Smooth muscle cell (in vitro differentiated cells): ENCODE measurements around the gene NT5E. TPM values are rescaled to one million over a fixed set of nuclear protein-coding genes. Genes with fewer than 3 reads are reported as not detected.

Experiments used
- DNase-seq: peaks from one replicate; lab custom pipeline; 2025; ENCODE audit not compliant: unreplicated experiment; lab: John Stamatoyannopoulos, UW
- H2AFZ ChIP-seq: fragments of 200-600 bp; sonication (generic); 2 replicates; pipeline ENCODE4 v1.6.0; 2016; ENCODE audit warnings: antibody characterized with exemption, low read depth, mild to moderate bottlenecking
- H3F3A ChIP-seq: fragments of 200-600 bp; sonication (generic); 2 replicates; pipeline ENCODE4 v1.6.0; 2017; ENCODE audit warnings: antibody characterized with exemption, low read depth
- H3K27ac ChIP-seq: fragments of 200-600 bp; sonication (generic); 2 replicates; pipeline ENCODE4 v1.5.1; 2016; ENCODE audit warnings: low read depth, mild to moderate bottlenecking
- H3K27me3 ChIP-seq: fragments of 200-600 bp; sonication (generic); 2 replicates; pipeline ENCODE4 v1.6.1; 2016; ENCODE audit warnings: low read depth, mild to moderate bottlenecking
- H3K36me3 ChIP-seq: fragments of 200-600 bp; sonication (generic); 2 replicates; pipeline ENCODE4 v1.5.1; 2016; ENCODE audit warnings: low read depth
- H3K4me1 ChIP-seq: fragments of 200-600 bp; sonication (generic); 2 replicates; pipeline ENCODE4 v1.5.1; 2016; ENCODE audit warnings: low read depth
- H3K4me2 ChIP-seq: fragments of 200-600 bp; sonication (generic); 2 replicates; pipeline ENCODE4 v1.6.0; 2016; ENCODE audit warnings: mild to moderate bottlenecking
- H3K4me3 ChIP-seq: fragments of 200-600 bp; sonication (generic); 2 replicates; pipeline ENCODE4 v1.5.1; 2016; ENCODE audit warnings: mild to moderate bottlenecking
- H3K79me2 ChIP-seq: fragments of 200-600 bp; sonication (generic); 2 replicates; pipeline ENCODE4 v1.6.0; 2016; ENCODE audit warnings: low read depth, mild to moderate bottlenecking
- H3K9ac ChIP-seq: fragments of 200-600 bp; sonication (generic); 2 replicates; pipeline ENCODE4 v1.6.0; 2016; ENCODE audit warnings: low read depth
- H3K9me3 ChIP-seq: fragments of 200-600 bp; sonication (generic); replicated peaks from 2 replicates; pipeline ENCODE4 v1.5.1; 2016; ENCODE audit warnings: low read depth
- H4K20me1 ChIP-seq: fragments of 200-600 bp; sonication (generic); 2 replicates; pipeline ENCODE4 v1.6.0; 2016; ENCODE audit warnings: low read depth
- CTCF ChIP-seq: fragments of 200-600 bp; sonication (generic); IDR thresholded peaks from 2 replicates; pipeline ENCODE4 v1.5.1; 2017; ENCODE audit warnings: borderline replicate concordance, mild to moderate bottlenecking, antibody characterized with exemption; ENCODE audit not compliant: insufficient read depth, poor library complexity, severe bottlenecking
- WGBS: methylation state at CpG from one replicate; pipeline ENCODE4 v1.1.7; 2016; ENCODE audit warnings: low lambda C conversion rate; 5-methylcytosine and 5-hydroxymethylcytosine counted together
- polyA plus RNA-seq: library from polyadenylated mRNA; unstranded; fragments of >200 nt; fragmentation: Nextera tagmentation; extraction: Ambion mirVana; gene quantifications from 2 replicates; pipeline ENCODE4 v1.2.1, GENCODE V29; 2016
- total RNA-seq: library from RNA; depleted of rRNA; stranded (reverse); fragments of >200 nt; gene quantifications from 2 replicates; pipeline ENCODE4 v1.2.3, GENCODE V29; 2014

Gene NT5E
- total and polyA plus RNA-seq, 2 experiments from 2014 or later: 88.6 to 124 TPM

GRCh38 chr6:85420551-85420950, 29.3 kb upstream of the NT5E start:
- Histone ChIP-seq H3K4me1 (peaks cover 8% of the 10 kb centered on the region), H3F3A (peaks cover 3% of the 10 kb centered on the region), H3K27ac (no peak overlapping the region), H3K9me3 (no peaks in the 10 kb centered on the region), H3K36me3 (no peaks in the 10 kb centered on the region), H3K79me2 (no peaks in the 10 kb centered on the region), H3K4me3 (no peak overlapping the region), H2AFZ (no peak overlapping the region), H3K27me3 (no peaks in the 10 kb centered on the region), H3K4me2 (no peak overlapping the region), H4K20me1 (no peaks in the 10 kb centered on the region), H3K9ac (no peak overlapping the region)
- no peak for DNase-seq
- 100% methylated on average over 1 of the region's 1 CpG for WGBS
- TF ChIP-seq CTCF: no peak

- 91% methylated on average over 2 of the region's 2 CpGs for WGBS
- H4K20me1 ChIP-seq: no peaks in the 10 kb centered on the region
- no peaks in the 10 kb centered on the region for H3K36me3 ChIP-seq
- no peak overlapping the region for H3K4me2 ChIP-seq
- H3K4me3 ChIP-seq: no peak overlapping the region
- H3K79me2 ChIP-seq: no peaks in the 10 kb centered on the region
- no peaks in the 10 kb centered on the region for H3K27me3 ChIP-seq
- no peak overlapping the region for H2AFZ ChIP-seq
- H3F3A ChIP-seq: peaks cover 1% of the 10 kb centered on the region
- DNase-seq: no peak
- no peaks in the 10 kb centered on the region for H3K9me3 ChIP-seq
- no peak for TF ChIP-seq CTCF
- H3K4me1 ChIP-seq: peaks cover 8% of the 10 kb centered on the region
- H3K9ac ChIP-seq: no peak overlapping the region
- no peak overlapping the region for H3K27ac ChIP-seq
Observed at GRCh38 chr6:85421181-85421580, 28.7 kb upstream of the NT5E start.

GRCh38 chr6:85421972-85422371, 27.9 kb upstream of the NT5E start:
- TF ChIP-seq CTCF: no peak
- no peaks in the 10 kb centered on the region for H3K79me2 ChIP-seq
- peak overlapping the region; percentile 17 for H3K27ac ChIP-seq
- no peaks in the 10 kb centered on the region for H3K27me3 ChIP-seq
- no peak overlapping the region for H3K4me2 ChIP-seq
- no peaks in the 10 kb centered on the region for H4K20me1 ChIP-seq
- no peaks in the 10 kb centered on the region for H3F3A ChIP-seq
- DNase-seq: no peak
- no peak overlapping the region for H3K4me3 ChIP-seq
- no peak overlapping the region for H3K9ac ChIP-seq
- H2AFZ ChIP-seq: peak overlapping the region; percentile 20
- 78% methylated on average over 2 of the region's 2 CpGs for WGBS
- peaks cover 4% of the 10 kb centered on the region for H3K4me1 ChIP-seq
- no peaks in the 10 kb centered on the region for H3K36me3 ChIP-seq
- H3K9me3 ChIP-seq: no peaks in the 10 kb centered on the region

- Histone ChIP-seq H3K27me3 (no peaks in the 10 kb centered on the region), H3K4me1 (no peaks in the 10 kb centered on the region), H3K27ac (no peak overlapping the region), H2AFZ (no peak overlapping the region), H3K4me2 (no peak overlapping the region), H4K20me1 (no peaks in the 10 kb centered on the region), H3K9me3 (no peaks in the 10 kb centered on the region), H3K79me2 (no peaks in the 10 kb centered on the region), H3K4me3 (no peak overlapping the region), H3K36me3 (no peaks in the 10 kb centered on the region), H3F3A (no peaks in the 10 kb centered on the region), H3K9ac (no peak overlapping the region)
- no peak for DNase-seq
- no peak for TF ChIP-seq CTCF
- 89% methylated on average over 5 of the region's 5 CpGs for WGBS
Observed at GRCh38 chr6:85422996-85423395, 26.9 kb upstream of the NT5E start.
